HEK293 (cell line): Measurements from ENCODE around the gene AFF3.

Source experiments
- CTCF ChIP-seq: fragments of 450-650 bp; formaldehyde crosslinking; IDR thresholded peaks from 2 replicates; pipeline ENCODE4 v1.5.1; 2016; ENCODE audit warnings: missing biosample characterization, missing genetic modification characterization
- ZNF184 ChIP-seq: fragments of 450-650 bp; IDR thresholded peaks from 2 replicates; pipeline ENCODE4 v1.5.1; 2018; ENCODE audit warnings: missing biosample characterization, mild to moderate bottlenecking, missing genetic modification characterization
- ZNF518A ChIP-seq: fragments of 450-650 bp; formaldehyde crosslinking; conservative IDR thresholded peaks from 2 replicates; pipeline ENCODE4 v1.5.1; 2016; ENCODE audit warnings: low read depth, missing biosample characterization, missing genetic modification characterization
- ZNF558 ChIP-seq: fragments of 450-650 bp; formaldehyde crosslinking; IDR thresholded peaks from 2 replicates; pipeline ENCODE4 v1.5.1; 2016; ENCODE audit warnings: missing biosample characterization, missing genetic modification characterization
- ZNF624 ChIP-seq: fragments of 450-650 bp; formaldehyde crosslinking; IDR thresholded peaks from 2 replicates; pipeline ENCODE4 v1.5.1; 2017; ENCODE audit warnings: missing biosample characterization, missing genetic modification characterization
- ZNF785 ChIP-seq: fragments of 450-650 bp; formaldehyde crosslinking; IDR thresholded peaks from 2 replicates; pipeline ENCODE4 v1.5.1; 2016; ENCODE audit warnings: missing biosample characterization, missing genetic modification characterization
- TF ChIP-seq, protein P1 (sequence below): fragments of 450-650 bp; formaldehyde crosslinking; IDR thresholded peaks from 2 replicates; pipeline ENCODE4 v1.5.1; 2016; ENCODE audit warnings: missing biosample characterization, missing genetic modification characterization

DNA sequence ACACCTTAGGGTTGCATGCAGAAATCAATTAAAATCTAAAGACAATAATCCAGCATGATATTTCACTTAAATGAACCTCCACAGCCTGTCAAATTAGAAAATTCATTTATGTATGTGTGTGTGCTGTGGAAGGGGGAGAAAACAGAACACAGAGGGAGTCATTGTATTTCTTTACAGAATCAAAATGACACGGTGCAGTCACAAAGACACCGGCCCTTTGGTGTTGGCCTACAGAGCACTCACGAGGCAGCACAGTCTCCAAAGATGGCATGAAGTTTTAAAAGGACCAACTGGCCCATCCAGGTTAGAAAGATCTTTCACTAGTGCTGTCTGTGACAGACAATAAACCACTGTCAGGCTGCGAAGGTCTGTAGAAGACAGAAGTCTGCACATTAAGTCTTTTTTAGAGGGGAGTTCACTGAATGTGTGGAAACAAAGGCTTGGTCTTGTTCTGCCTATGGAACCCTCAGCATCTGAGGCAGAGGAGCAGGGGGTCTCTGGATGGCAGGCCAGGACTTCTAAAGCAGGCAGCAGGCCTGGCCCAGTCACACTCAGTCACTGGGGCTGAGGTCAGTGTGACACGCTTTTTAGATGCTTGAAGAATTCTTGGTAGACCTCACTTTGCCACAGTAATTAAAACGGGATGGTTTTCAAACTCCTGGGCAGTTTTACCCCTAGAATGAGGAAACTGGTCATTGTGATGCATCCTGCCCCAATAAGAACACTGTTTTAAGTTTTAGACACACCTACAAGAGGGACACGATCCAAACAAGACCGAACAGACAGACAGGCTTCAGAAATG lies 184.9 kb downstream of the AFF3 start:
- TF ChIP-seq CTCF (tag by site-specific recombination): no peak
- TF ChIP-seq, protein P1, sequence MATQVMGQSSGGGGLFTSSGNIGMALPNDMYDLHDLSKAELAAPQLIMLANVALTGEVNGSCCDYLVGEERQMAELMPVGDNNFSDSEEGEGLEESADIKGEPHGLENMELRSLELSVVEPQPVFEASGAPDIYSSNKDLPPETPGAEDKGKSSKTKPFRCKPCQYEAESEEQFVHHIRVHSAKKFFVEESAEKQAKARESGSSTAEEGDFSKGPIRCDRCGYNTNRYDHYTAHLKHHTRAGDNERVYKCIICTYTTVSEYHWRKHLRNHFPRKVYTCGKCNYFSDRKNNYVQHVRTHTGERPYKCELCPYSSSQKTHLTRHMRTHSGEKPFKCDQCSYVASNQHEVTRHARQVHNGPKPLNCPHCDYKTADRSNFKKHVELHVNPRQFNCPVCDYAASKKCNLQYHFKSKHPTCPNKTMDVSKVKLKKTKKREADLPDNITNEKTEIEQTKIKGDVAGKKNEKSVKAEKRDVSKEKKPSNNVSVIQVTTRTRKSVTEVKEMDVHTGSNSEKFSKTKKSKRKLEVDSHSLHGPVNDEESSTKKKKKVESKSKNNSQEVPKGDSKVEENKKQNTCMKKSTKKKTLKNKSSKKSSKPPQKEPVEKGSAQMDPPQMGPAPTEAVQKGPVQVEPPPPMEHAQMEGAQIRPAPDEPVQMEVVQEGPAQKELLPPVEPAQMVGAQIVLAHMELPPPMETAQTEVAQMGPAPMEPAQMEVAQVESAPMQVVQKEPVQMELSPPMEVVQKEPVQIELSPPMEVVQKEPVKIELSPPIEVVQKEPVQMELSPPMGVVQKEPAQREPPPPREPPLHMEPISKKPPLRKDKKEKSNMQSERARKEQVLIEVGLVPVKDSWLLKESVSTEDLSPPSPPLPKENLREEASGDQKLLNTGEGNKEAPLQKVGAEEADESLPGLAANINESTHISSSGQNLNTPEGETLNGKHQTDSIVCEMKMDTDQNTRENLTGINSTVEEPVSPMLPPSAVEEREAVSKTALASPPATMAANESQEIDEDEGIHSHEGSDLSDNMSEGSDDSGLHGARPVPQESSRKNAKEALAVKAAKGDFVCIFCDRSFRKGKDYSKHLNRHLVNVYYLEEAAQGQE (tag by site-specific recombination): no peak
- TF ChIP-seq ZNF184: no peak
- no peak for TF ChIP-seq ZNF518A
- TF ChIP-seq ZNF558 (tag by site-specific recombination): no peak
- no peak for TF ChIP-seq ZNF785 (tag by site-specific recombination)
- TF ChIP-seq ZNF624 (tag by site-specific recombination): no peak
